Small intestine (tissue), 7 donors: Measurements from ENCODE around the gene TMA7. TPM values are rescaled to one million over a fixed set of nuclear protein-coding genes. Genes with fewer than 3 reads are reported as not detected.
"Not testable (repeated sequence)": the region's sequence is repeated elsewhere in the genome, so short reads cannot be mapped to it uniquely, and the experiment has no call there.

ENCODE experiments used
- DNase-seq, 2 donors: peaks; one replicate each; pipeline versions ENCODE4 v3.0.0 to v3.0.0-alpha.2; 2013
- FAIRE-seq: peaks from 2 replicates; lab custom pipeline; 2012; peaks lifted over from hg19 to GRCh38; lab: Jason Lieb, UNC
- H3K27ac ChIP-seq, 3 donors: one replicate each; pipeline ENCODE4 v1.5.1; 2013; ENCODE audit warnings: low read length in 2 of 3, mild to moderate bottlenecking in 2 of 3, control low read depth in 1 of 3, inconsistent platforms in 1 of 3, low read depth in 1 of 3, moderate library complexity in 1 of 3
- H3K27me3 ChIP-seq, 3 donors: one replicate each; pipeline ENCODE4 v1.6.1; 2013; ENCODE audit warnings: low read length in 3 of 3, inconsistent platforms in 1 of 3; ENCODE audit not compliant: control insufficient read depth in 3 of 3, insufficient read depth in 3 of 3
- H3K36me3 ChIP-seq, 3 donors: one replicate each; pipeline ENCODE4 v1.6.1; 2013; ENCODE audit warnings: low read length in 3 of 3, inconsistent platforms in 1 of 3, low read depth in 1 of 3, mild to moderate bottlenecking in 1 of 3, moderate library complexity in 1 of 3; ENCODE audit not compliant: control insufficient read depth in 3 of 3, insufficient read depth in 2 of 3
- H3K4me1 ChIP-seq, 3 donors: one replicate each; pipeline ENCODE4 v1.6.1; 2013; ENCODE audit warnings: low read length in 2 of 3, inconsistent platforms in 1 of 3, low read depth in 1 of 3, mild to moderate bottlenecking in 1 of 3, moderate library complexity in 1 of 3; ENCODE audit not compliant: control insufficient read depth in 3 of 3, insufficient read depth in 2 of 3
- H3K4me3 ChIP-seq, 3 donors: one replicate each; pipeline ENCODE4 v1.5.1; 2013; ENCODE audit warnings: low read length in 3 of 3, control low read depth in 1 of 3, inconsistent platforms in 1 of 3, low read depth in 1 of 3, mild to moderate bottlenecking in 1 of 3, moderate library complexity in 1 of 3
- H3K9me3 ChIP-seq, 2 donors: one replicate each; pipeline ENCODE4 v1.6.1; 2013; ENCODE audit warnings: low read depth in 1 of 2, low read length in 1 of 2; ENCODE audit not compliant: control insufficient read depth in 2 of 2, insufficient read depth in 1 of 2
- WGBS, 3 donors: extraction: QIAGEN DNeasy Blood & Tissue Kit; methylation state at CpG; one replicate each; pipeline ENCODE4 v1.1.7; 2013; 5-methylcytosine and 5-hydroxymethylcytosine counted together
- polyA plus RNA-seq, 4 donors: library from polyadenylated mRNA; stranded (reverse) in 3 of 4; unstranded in 1 of 4; fragments of 200-250 nt in 3 of 4; fragments of 120-200 nt in 1 of 4; gene quantifications; one replicate each; pipeline versions ENCODE4 v1.2.1 to v1.2.3, GENCODE V29; 2013
- donor health status: healthy with polysubstance abuse.
- donor health status: control.
- donor health status: control.
- donor health status: Bipolar disorder and iron deficiency.
- donor health status: healthy.

The TMA7 gene
- polyA plus RNA-seq, 4 donors, result 292 to 744 (median 524) TPM

DNA sequence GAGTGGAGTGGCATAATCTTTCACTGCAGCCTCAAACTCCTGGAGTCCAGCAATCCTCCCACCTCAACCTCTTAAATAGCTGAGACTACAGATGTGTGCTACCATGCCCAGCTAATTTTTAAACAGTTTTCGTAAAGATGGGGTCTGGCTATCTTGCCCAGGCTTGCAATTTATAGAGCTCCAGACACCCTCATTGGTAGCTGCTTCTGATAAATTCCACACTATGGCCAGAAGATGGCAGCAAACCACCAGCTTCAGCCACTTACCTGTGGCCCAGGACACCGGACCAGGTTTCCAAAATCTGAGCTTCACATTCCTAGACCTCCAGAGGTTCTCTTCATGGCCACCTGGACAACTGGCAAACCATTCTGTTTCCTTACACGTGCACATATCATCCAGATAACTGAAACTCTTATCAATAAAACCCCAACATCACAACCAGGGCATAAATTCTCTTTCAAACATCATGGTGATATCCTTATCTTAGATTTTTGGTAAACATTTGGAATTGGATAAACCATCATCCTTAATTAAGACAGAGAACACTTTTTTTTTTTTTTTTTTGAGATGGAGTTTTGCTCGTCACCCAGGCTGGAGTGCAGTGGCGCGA, 39.1 kb upstream of the TMA7 start:
- Histone ChIP-seq H3K4me3 (no peak overlapping the region), H3K9me3 (no peaks in the 10 kb centered on the region), H3K4me1 (no peaks in the 10 kb centered on the region), H3K36me3 (peaks cover 0 to 45% (median 7%) of the 10 kb centered on the region in 3 donors), H3K27ac (no peak overlapping the region), H3K27me3 (no peaks in the 10 kb centered on the region)
- DNase-seq (peak; percentile 79 to 82), FAIRE-seq (no peak)
- 55 to 61% (median 57%) methylated on average over 6 of the region's 6 CpGs for WGBS, 3 donors

DNA sequence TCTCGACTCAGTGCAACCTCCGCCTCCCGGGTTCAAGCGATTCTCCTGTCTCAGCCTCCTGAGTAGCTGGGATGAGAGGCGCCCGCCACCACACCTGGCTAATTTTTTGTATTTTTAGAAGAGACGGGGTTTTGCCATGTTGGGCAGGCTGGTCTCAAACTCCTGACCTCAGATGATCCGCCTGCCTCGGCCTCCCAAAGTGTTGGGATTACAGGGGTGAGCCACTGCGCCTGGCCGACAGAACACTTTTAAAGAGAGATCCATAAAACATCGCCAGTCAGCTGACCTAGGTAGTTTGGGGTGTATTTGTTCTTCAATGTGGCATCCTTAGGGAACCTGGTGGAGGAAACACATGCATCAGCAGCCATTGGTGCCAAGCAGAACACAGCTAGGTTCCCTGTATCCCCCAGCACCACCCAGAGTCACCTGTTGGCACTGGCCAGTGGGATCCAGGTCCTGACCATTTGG, 38.6 kb upstream of the TMA7 start:
- not testable (repeated sequence) for H3K4me1 ChIP-seq, H3K27me3 ChIP-seq, H3K4me3 ChIP-seq, DNase-seq, H3K9me3 ChIP-seq, FAIRE-seq
- 90 to 91% (median 90%) methylated on average over 12 of the region's 12 CpGs for WGBS, 3 donors
- Histone ChIP-seq H3K36me3 (peaks cover 0 to 50% (median 7%) of the 10 kb centered on the region in 3 donors), H3K27ac (peak overlapping the region in 2 of 3 donors; percentile 36 to 38)

DNA sequence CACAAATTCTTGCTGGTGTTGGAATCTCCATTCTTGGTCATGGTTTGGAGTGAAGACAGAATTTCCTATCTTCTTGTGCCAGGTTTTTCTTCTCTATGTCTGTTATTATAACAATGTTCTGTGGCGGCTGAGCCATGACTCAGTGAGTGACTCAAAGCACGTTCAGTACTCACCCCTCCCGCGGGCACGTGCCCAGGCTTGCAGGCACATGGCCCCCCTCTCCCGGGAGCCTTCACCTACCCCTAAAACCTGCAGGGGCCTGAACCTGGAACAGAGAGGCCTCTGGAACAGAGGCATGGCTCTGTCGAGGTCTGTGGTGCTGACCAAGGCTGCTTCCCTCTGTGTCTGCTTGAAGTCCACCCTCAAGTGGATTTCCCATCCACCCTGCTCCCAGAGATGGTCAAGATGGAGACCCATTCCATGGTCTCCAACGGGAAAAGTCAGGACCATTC, 37.8 kb upstream of the TMA7 start:
- no peaks in the 10 kb centered on the region for H3K27me3 ChIP-seq
- no peak for FAIRE-seq
- no peak for DNase-seq
- no peak overlapping the region for H3K4me3 ChIP-seq
- no peaks in the 10 kb centered on the region for H3K4me1 ChIP-seq
- WGBS, 3 donors, result 47 to 56% (median 49%) methylated on average over 8 of the region's 8 CpGs
- no peaks in the 10 kb centered on the region for H3K9me3 ChIP-seq
- H3K27ac ChIP-seq, result peak overlapping the region in 2 of 3 donors; percentile 48 to 75
- H3K36me3 ChIP-seq, result peaks cover 0 to 58% (median 7%) of the 10 kb centered on the region in 3 donors

DNA sequence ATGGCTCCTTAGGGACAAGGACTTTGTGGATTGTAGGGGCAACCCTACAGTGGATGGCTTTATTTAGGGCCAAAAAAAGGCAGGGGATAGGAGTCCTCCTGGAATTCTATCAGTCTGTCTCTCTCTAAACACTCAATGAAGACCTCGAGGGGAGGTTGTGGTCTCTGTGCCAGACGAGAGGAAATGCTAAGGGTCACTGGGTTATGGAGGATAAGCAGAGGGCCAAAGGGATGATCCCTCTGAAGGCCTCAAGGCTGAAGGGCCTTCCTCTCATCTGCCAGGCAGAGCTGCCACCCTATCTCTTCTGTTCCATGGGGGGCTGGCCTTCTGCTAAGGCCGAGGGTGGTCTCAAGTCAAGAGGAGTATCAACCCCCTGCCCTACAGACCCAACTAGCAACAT, 37.1 kb upstream of the TMA7 start:
- 57 to 73% (median 64%) methylated on average over 3 of the region's 3 CpGs for WGBS, 3 donors
- Histone ChIP-seq H3K27me3 (no peaks in the 10 kb centered on the region), H3K9me3 (no peaks in the 10 kb centered on the region), H3K4me3 (no peak overlapping the region), H3K27ac (peak overlapping the region in 1 of 3 donors; percentile 75), H3K36me3 (peaks cover 0 to 64% (median 7%) of the 10 kb centered on the region in 3 donors), H3K4me1 (no peaks in the 10 kb centered on the region)
- FAIRE-seq, result no peak
- no peak for DNase-seq

DNA sequence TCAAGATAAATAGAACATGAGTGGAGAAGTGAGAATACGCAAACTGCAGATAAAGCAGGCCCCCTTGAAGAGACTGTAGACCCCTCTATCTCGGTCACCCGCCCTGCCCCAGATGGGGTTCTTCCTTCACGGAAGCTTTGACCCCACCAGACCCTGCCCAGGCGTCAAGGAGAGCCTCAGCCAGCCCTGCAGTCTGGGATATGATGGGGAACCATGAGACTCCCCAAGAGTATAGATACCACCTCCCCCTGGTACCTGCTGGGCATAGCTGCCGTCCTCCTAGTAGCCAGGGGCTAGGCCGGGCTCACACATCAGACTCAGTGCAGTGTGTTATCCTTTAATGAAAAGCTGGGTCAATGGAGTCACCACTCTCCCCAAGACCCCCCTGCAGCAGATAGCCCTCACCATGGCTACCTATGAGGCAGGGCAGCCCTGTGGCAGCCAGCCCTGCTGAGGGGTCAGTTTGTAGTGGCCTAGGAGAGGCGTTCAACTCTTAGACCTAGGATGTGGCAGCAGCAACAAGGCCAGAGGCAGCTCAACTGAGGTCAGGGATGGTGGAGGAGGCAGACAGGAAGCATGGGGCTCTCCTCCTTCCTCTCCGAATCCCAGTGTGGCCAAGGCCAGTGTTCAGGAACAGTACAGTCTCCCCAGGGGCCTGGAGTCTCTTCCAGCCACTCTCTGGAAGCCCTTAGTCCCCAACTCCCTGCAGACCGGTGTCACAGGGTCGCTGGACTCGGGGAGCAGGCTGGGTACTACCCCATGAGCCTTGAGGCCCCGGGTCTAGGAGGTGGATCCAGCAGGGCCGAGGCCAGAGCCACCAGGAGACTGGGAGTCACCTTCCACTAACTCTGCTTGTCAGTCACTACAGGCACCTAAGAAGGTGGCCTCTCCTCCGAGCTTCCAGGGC, 36.3 kb upstream of the TMA7 start:
- no peak overlapping the region for H3K4me3 ChIP-seq
- 83 to 92% (median 86%) methylated on average over 15 of the region's 15 CpGs for WGBS, 3 donors
- FAIRE-seq (no peak), DNase-seq (no peak)
- no peak overlapping the region for H3K27ac ChIP-seq
- no peaks in the 10 kb centered on the region for H3K9me3 ChIP-seq
- no peaks in the 10 kb centered on the region for H3K27me3 ChIP-seq
- no peaks in the 10 kb centered on the region for H3K4me1 ChIP-seq
- H3K36me3 ChIP-seq, result peaks cover 0 to 72% (median 10%) of the 10 kb centered on the region in 3 donors

DNA sequence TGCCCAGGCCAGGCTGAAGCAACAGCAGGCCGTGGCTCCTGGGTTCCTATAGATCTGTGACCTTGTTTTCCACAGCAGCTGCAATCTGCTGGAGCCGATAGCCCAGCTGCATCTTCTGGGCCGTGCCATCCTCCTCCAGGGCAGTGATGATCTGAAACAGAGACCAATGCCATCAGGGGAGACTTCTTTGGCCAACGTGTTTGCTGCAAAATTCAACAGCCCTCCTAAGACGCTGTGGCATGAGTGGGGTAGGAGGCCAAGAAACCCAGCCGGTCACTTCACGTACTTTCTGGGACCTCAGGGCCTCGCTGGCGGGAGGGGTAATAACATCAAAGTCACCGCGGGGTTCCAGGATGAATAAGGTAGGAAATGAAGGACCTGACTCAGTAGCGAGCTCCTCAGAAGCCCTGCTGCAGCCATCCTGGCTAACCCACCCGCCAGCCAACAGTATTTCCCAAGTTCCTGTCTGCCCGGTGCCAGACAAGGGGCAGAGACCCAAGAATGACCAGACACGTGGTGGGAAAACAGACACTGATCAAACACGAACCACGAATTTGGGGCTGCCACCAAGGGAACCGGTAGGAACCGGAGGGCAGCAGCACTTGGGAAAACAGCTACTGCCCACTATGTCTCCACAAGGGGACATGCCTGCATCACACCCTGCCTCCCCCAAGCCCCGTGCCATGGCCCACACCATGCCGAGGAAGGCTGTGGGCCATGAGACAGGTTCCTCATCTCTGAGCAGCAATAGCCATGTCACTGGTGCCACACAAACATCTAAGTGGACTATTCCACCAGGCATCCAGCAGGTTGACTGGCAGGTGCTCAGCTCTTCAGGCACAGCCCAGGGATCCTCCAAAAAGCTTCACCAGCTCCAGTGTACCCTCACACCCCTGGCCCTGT, 35.4 kb upstream of the TMA7 start:
- FAIRE-seq (no peak), DNase-seq (no peak)
- Histone ChIP-seq H3K36me3 (peaks cover 0 to 81% (median 11%) of the 10 kb centered on the region in 3 donors), H3K4me1 (no peaks in the 10 kb centered on the region), H3K9me3 (no peaks in the 10 kb centered on the region), H3K27ac (no peak overlapping the region), H3K4me3 (no peak overlapping the region), H3K27me3 (no peaks in the 10 kb centered on the region)
- 80 to 83% (median 83%) methylated on average over 21 of the region's 21 CpGs for WGBS, 3 donors

DNA sequence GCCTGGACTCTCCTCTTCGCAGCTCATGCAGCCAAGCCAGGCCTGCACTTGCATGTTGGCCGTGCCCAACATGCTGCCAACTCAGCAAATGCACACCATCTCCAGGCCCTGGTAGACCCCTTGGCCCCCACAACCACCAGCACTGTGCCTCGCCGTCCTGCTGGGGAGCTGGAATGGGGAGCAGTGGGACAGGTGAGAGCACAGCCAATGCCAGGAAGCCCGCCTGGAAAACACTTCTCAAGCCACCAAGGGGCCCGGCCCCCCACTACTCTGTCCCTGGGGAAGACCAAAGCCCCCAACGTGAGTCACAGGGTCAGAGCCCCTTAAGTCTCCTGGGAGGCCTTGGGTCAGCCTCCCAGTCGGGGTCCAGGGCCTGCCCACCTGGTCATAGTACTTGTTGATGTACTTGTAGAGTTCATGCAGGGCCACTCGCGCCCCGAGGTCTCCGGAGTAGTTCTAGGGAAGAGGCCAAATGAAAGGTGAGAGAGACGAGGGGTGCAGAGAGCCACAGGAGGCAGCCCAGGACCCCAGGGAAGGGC, 34.6 kb upstream of the TMA7 start:
- no peaks in the 10 kb centered on the region for H3K9me3 ChIP-seq
- H3K27ac ChIP-seq, result no peak overlapping the region
- peaks cover 0 to 87% (median 11%) of the 10 kb centered on the region in 3 donors for H3K36me3 ChIP-seq
- DNase-seq (no peak), FAIRE-seq (no peak)
- 83 to 87% (median 86%) methylated on average over 13 of the region's 13 CpGs for WGBS, 3 donors
- H3K4me3 ChIP-seq, result no peak overlapping the region
- no peaks in the 10 kb centered on the region for H3K4me1 ChIP-seq
- H3K27me3 ChIP-seq, result no peaks in the 10 kb centered on the region
